Measurements from ENCODE around the gene ACSF3.

The ACSF3 gene

GRCh38 chr16:89117227-89117974, 23.7 kb downstream of the ACSF3 start:
- DNase-seq, result peak in 1 of 42 donors; percentile 11
- intact Hi-C loops (cut with DNase I), result no loop called here

DNA sequence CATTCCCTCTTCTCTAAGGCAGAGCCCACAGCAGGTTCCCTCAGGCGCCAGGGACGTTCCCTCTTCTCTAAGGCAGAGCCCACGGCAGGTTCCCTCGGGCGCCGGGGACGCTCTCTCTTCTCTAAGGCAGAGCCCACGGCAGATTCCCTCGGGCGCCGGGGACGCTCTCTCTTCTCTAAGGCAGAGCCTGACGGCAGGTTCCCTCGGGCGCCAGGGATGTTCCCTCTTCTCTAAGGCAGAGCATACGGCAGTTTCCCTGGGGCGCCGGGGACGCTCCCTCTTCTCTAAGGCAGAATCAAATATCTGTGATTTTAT, 24.3 kb downstream of the ACSF3 start:
- DNase-seq, result peak in 1 of 42 donors; percentile 1
- intact Hi-C loops (cut with DNase I), result no loop called here

GRCh38 chr16:89118361-89119165, 24.9 kb downstream of the ACSF3 start:
- DNase-seq, result peak in 3 of 42 donors; percentile 4 to 27 (median 15)
- intact Hi-C loops (cut with DNase I), result no loop called here

DNA sequence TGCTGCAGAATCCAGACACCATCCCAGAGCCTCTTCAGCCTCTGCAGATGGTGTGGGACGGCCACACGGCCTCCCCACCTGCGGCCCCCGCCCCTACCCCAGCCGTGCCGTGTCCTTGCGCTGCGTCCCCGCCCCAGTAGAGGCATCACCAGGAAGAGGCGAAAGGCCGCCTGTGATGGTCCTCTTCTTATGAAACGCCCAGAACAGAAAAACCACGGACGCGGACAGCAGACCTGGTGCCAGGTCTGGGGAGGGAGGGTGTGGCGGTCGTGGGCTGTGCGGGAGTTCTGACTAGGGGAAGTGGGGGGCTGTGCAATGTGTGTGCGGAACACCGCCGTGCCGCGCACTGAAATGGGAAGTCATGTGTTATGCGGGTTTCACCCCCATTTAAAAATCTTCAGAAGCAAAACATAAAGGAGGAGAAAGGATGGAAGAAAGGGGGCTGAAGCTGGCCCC, 25.5 kb downstream of the ACSF3 start:
- DNase-seq, result peak in 1 of 42 donors; percentile 9
- intact Hi-C loops (cut with DNase I), result no loop called here

DNA sequence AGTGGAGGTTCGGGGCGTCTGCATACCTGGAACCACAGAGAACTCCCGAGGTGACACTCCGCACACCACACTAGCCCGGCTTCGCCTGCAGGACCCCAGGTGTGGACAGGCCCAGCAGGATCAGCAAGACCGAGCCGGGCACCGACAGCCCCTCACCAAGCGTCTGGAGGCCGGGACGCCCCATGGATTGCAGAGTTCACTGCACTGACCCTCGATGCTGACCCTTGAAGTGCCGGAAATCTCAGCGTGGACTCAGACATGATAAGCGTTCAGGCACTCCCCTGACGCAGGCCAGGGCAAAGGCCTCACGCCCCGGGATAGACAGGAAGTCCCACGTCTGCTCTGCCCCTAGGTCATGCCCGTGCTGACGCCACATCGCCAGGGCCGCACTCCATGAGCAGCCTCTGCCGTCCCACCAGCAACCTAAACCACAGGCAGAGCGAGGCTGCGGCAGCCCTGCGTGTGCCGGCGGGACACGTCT, 26.0 kb downstream of the ACSF3 start:
- intact Hi-C loops (cut with DNase I), result no loop called here
- peak in 1 of 42 donors; percentile 13 for DNase-seq

DNA sequence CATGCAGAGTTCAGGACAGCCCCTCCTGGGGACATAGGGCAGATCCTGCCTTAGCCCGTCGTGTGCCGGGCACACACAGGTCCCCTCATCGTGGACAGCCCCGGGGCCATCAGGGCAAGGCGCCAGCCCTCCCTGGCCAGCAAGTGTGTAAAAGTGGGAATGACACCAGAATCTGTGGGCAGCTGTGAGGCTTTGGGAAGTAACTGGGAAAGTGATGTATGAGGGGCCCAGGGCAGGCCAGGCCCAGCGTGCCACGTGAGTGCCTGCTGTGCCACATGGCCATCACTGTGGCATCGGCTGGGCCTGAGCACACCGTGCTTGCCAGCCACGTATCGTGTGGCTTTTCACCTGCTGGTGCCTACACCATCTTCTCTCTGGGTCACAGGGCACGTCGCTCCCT, 26.6 kb downstream of the ACSF3 start:
- peak in 1 of 42 donors; percentile 11 for DNase-seq
- intact Hi-C loops (cut with DNase I), result no loop called here

DNA sequence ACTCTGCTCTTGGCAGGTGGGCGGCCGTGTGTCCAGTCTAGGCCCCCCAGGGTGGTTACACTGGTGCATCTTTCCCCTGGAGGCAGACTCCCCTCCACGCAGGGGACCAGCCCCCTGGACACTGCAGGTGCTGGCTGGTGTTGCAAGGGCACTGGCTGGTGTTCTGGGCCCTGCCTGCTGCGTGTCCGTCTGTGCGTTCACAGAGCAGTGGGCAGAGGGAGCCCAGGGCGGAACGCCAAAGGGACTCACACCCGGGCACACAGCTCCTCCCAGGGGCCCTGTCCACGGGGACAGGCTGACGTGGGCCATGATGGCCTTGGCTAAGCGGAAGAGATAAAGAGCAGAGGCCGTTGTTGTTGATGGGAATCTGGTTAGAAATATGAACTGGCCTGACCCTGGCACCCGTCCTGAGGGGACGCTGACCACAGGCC, 27.3 kb downstream of the ACSF3 start:
- intact Hi-C loops (cut with DNase I), result no loop called here
- DNase-seq, result peak in 1 of 42 donors; percentile 12

DNA sequence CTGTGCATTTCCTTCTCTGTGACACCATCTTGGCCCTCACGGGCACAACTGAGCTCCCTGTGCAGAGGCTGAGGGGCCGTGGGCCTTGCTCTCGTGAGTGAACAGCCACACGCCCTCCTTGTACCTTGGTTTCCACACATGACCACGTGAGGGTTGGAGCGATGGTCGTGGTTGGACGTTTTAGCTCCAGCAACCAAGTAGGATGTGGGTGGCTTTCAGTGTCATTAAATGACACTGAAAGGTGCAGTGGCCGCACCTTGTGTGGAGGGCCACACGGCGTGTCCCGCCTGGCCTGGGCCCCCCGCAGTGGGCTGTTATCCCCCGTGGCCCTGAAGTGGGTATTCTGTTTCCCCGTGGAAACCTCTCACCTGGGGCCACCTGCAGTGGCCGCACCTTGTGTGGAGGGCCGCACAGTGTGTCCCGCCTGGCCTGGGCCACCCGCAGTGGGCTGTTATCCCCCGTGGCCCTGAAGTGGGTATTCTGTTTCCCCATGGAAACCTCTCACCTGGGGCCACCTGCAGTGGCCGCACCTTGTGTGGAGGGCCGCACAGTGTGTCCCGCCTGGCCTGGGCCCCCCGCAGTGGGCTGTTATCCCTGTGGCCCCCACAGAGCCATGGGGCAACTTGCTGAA, 28.2 kb downstream of the ACSF3 start:
- intact Hi-C loops (cut with DNase I), result no loop called here
- no peak for DNase-seq

DNA sequence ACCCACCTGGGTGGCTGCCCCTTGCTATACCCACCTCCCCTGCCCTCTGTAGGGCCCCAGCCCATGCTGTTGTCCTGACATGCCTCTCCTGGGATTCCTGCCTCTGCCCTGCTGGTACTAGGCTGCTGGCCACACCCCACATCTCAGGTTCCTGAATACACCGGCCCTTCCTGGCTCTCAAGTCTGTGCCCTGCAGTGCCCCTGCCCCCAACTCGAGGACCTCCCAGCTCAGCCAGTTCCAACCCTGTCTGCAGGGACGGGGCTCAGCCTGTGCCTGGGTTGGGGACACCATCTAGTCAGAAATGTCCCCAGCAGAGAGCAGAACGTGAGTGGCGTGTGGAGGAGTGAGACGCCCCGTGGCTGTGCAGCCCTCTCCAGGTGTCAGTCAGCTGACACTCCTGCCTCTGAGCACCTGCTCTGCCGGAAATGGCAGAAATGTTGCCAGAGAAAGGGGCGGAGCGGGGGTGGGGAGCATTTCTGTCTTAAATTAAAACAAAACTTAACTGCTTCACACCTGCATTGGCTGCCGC, 28.7 kb downstream of the ACSF3 start:
- DNase-seq, result peak in 40 of 42 donors; percentile 12 to 78 (median 54)
- intact Hi-C loops (cut with DNase I), result no loop called here

GRCh38 chr16:89123001-89123830, 29.6 kb downstream of the ACSF3 start:
- intact Hi-C loops (cut with DNase I), result no loop called here
- no peak for DNase-seq

DNA sequence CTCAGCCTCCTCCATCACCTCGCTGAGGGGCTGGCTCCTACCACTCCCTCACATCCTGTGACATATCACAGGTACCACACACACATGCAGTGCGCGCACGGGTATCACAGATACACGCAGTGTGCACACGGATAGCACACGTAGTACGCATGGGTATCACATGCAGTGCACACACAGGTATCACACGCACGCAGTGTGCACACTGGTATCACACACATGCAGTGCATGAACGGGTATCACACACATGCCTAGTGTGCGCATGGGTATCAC, 30.1 kb downstream of the ACSF3 start:
- intact Hi-C loops (cut with DNase I), result no loop called here
- no peak for DNase-seq

DNA sequence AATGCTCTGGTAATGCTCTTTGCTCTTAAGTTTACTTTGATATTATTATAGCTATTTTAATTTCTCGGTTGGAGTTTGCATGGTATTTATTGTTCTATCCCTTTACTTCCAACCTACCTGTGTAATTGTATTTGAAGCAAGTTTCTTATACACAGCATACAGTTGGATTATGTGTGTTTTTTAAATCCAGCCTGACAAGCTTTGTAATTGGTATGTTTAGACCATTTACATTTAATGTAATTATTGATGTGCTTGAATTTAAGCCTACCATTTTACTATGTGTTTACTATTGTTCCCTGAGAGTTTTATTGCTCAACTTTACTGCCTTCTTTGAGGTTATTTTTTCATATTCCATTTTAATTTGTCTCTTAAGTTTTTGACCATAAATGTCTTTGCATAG, 35.7 kb downstream of the ACSF3 start:
- intact Hi-C loops (cut with DNase I), result no loop called here
- DNase-seq, result no peak

- DNase-seq, result no peak
These were observed 36.8 kb downstream of the ACSF3 start for GRCh38 chr16:89130448-89130847.

DNA sequence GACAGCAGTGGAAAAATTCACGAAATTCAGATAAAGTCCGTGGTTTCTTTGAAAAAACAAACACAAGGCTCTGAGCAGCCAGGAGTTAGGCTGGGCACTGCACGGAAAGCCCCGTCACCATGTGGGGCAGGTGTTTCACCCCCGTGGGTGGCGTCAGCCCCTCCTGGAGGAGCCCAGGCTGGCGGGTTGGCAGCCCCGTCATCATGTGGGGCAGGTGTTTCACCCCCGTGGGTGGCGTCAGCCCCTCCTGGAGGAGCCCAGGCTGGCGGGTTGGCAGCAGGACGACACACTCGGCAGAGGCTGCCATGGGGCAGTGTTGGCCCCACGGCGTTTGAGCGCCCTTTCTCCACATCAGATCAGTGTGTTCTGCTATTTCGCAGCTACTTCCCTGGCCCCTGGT, 38.1 kb downstream of the ACSF3 start:
- intact Hi-C loops (cut with DNase I), result no loop called here
- DNase-seq, result peak in 1 of 42 donors; percentile 6

More at GRCh38 chr16:89130448-89130847, 36.8 kb downstream of the ACSF3 start:
- intact Hi-C loops (cut with DNase I), result no loop called here

GRCh38 chr16:89132194-89133005, 38.7 kb downstream of the ACSF3 start:
- intact Hi-C loops (cut with DNase I), result no loop called here
- peak in 1 of 42 donors; percentile 5 for DNase-seq

GRCh38 chr16:89133457-89134127, 39.9 kb downstream of the ACSF3 start:
- intact Hi-C loops (cut with DNase I), result no loop called here
- peak in 1 of 42 donors; percentile 2 for DNase-seq

DNA sequence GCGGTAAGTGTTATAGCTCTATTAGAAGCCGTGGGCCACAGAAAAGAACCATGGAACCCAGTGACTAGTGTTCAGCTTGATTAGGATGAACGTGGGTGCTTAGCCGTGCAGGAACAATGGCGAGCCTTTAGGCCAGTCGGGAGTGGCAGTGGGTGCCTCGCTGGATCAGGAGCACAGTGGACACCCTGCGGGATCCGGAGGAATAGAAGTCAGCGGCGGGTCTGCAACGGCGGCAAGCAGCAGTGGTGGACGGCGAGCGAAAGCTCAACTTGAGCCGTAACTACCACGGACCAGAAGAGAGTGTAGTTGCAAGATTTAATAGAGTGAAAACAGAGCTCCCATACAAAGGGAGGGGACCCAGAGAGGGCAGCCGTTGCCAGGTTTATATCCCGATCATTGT, 40.6 kb downstream of the ACSF3 start:
- intact Hi-C loops (cut with DNase I), result no loop called here
- peak in 1 of 42 donors; percentile 7 for DNase-seq

Data from head of caudate nucleus (tissue), 42 donors.